ENCODE data around the gene S100A14. TPM values are rescaled to one million over a fixed set of nuclear protein-coding genes. Genes with fewer than 3 reads are reported as not detected.
A peak's percentile ranks its signal among the peaks of the same experiment; 100 is the strongest.

S100A14 gene
- total RNA-seq, 1 experiment from 2014 or later: 624 TPM

- ChIA-PET POLR2A (interaction anchor here (0.6 to 1.2 kb wide), 2 partner anchors 62 to 82 kb away, joined by 3 to 5 read pairs; no protein-coding TSS in a partner anchor), CTCF (interaction anchor here (0.6 to 3.1 kb wide), 12 partner anchors 28 to 62 kb away, joined by 3 to 25 read pairs (median 4); partner anchors contain the start of genes CHTOP, S100A1, S100A13 and S100A14)
- H3K27me3 Mint-ChIP-seq (ENCODE audit: insufficient read depth, unreplicated experiment): no peaks in the 10 kb centered on the region
- Histone ChIP-seq H3K4me3 (ENCODE audit: low read depth, low read length) (no peak overlapping the region), H3K4me1 (peaks cover 58% of the 10 kb centered on the region), H3K27me3 (replicated peaks; ENCODE audit: control insufficient read depth, insufficient read depth, low read length) (no peaks in the 10 kb centered on the region), H3K36me3 (ENCODE audit: control insufficient read depth, insufficient read depth, low read length) (no peaks in the 10 kb centered on the region), H3K9me3 (no peaks in the 10 kb centered on the region)
- intact Hi-C loops (cut with micrococcal nuclease; ENCODE audit: unreplicated experiment): loop anchor here (1.0 to 2.0 kb wide), 2 partner anchors 45 to 54 kb away; partner anchors contain the start of gene S100A13
- H3K4me3 Mint-ChIP-seq (ENCODE audit: unreplicated experiment): no peak overlapping the region
- TF ChIP-seq CTCF (IDR thresholded peaks at IDR 0.05; ENCODE audit: insufficient read depth in 1 of 2, low read depth in 1 of 2, low read length in 1 of 2, severe bottlenecking in 1 of 2, unreplicated experiment in 1 of 2): peak in 1 of 2 experiments; percentile 70
- H3K27ac Mint-ChIP-seq (ENCODE audit: unreplicated experiment): peak overlapping the region; percentile 29
- DNase-seq: peak; percentile 63 to 69
- H3K9me3 Mint-ChIP-seq (ENCODE audit: unreplicated experiment): no peaks in the 10 kb centered on the region
- peaks cover 65% of the 10 kb centered on the region for H3K4me1 Mint-ChIP-seq (ENCODE audit: low read depth, unreplicated experiment)
- H3K36me3 Mint-ChIP-seq (ENCODE audit: insufficient read depth, unreplicated experiment): peaks cover 23% of the 10 kb centered on the region
- BruUV-seq (replicated peaks): no TSS peak
Observed at GRCh38 chr1:153572569-153573015, 43.5 kb downstream of the S100A14 start.

GRCh38 chr1:153571706-153572105, 44.4 kb downstream of the S100A14 start:
- no TSS peak for BruUV-seq (replicated peaks)
- peaks cover 15% of the 10 kb centered on the region for H3K36me3 Mint-ChIP-seq (ENCODE audit: insufficient read depth, unreplicated experiment)
- no peak for DNase-seq
- H3K4me3 Mint-ChIP-seq (ENCODE audit: unreplicated experiment): no peak overlapping the region
- ChIA-PET CTCF (interaction anchor here (0.6 to 3.1 kb wide), 9 partner anchors 27 to 61 kb away, joined by 3 to 25 read pairs (median 4); partner anchors contain the start of genes S100A1, S100A13, S100A14 and S100A16), POLR2A (interaction anchor here (1.1 to 1.7 kb wide), 3 partner anchors 44 to 63 kb away, joined by 3 to 6 read pairs (median 4); partner anchors contain the start of genes S100A13 and S100A14)
- intact Hi-C loops (cut with micrococcal nuclease; ENCODE audit: unreplicated experiment): loop anchor here (1.0 to 2.0 kb wide), 2 partner anchors 46 to 55 kb away; partner anchors contain the start of gene S100A13
- Histone ChIP-seq H3K9me3 (no peaks in the 10 kb centered on the region), H3K4me3 (ENCODE audit: low read depth, low read length) (no peak overlapping the region), H3K27me3 (replicated peaks; ENCODE audit: control insufficient read depth, insufficient read depth, low read length) (no peaks in the 10 kb centered on the region), H3K4me1 (peaks cover 58% of the 10 kb centered on the region), H3K36me3 (ENCODE audit: control insufficient read depth, insufficient read depth, low read length) (no peaks in the 10 kb centered on the region)
- H3K27me3 Mint-ChIP-seq (ENCODE audit: insufficient read depth, unreplicated experiment): no peaks in the 10 kb centered on the region
- TF ChIP-seq CTCF (IDR thresholded peaks at IDR 0.05; ENCODE audit: insufficient read depth in 1 of 2, low read depth in 1 of 2, low read length in 1 of 2, severe bottlenecking in 1 of 2, unreplicated experiment in 1 of 2): no peak
- peak overlapping the region; percentile 29 for H3K27ac Mint-ChIP-seq (ENCODE audit: unreplicated experiment)
- no peaks in the 10 kb centered on the region for H3K9me3 Mint-ChIP-seq (ENCODE audit: unreplicated experiment)
- H3K4me1 Mint-ChIP-seq (ENCODE audit: low read depth, unreplicated experiment): peaks cover 65% of the 10 kb centered on the region

- CTCF ChIA-PET: interaction anchor here (0.6 to 3.1 kb wide), 8 partner anchors 19 to 75 kb away, joined by 3 to 25 read pairs (median 4); partner anchors contain the start of genes S100A13 and S100A14
- H3K36me3 Mint-ChIP-seq (ENCODE audit: insufficient read depth, unreplicated experiment): peaks cover 15% of the 10 kb centered on the region
Observed at GRCh38 chr1:153570874-153571273, 45.3 kb downstream of the S100A14 start.

More at GRCh38 chr1:153570874-153571273, 45.3 kb downstream of the S100A14 start:
- no TSS peak for BruUV-seq (replicated peaks)
- Histone ChIP-seq H3K4me3 (ENCODE audit: low read depth, low read length) (no peak overlapping the region), H3K36me3 (ENCODE audit: control insufficient read depth, insufficient read depth, low read length) (no peaks in the 10 kb centered on the region), H3K9me3 (no peaks in the 10 kb centered on the region), H3K27me3 (replicated peaks; ENCODE audit: control insufficient read depth, insufficient read depth, low read length) (no peaks in the 10 kb centered on the region), H3K4me1 (peaks cover 58% of the 10 kb centered on the region)
- no peak overlapping the region for H3K4me3 Mint-ChIP-seq (ENCODE audit: unreplicated experiment)
- no peak for TF ChIP-seq CTCF (IDR thresholded peaks at IDR 0.05; ENCODE audit: insufficient read depth in 1 of 2, low read depth in 1 of 2, low read length in 1 of 2, severe bottlenecking in 1 of 2, unreplicated experiment in 1 of 2)
- H3K27ac Mint-ChIP-seq (ENCODE audit: unreplicated experiment): peak overlapping the region; percentile 30
- no peaks in the 10 kb centered on the region for H3K27me3 Mint-ChIP-seq (ENCODE audit: insufficient read depth, unreplicated experiment)
- intact Hi-C loops (cut with micrococcal nuclease; ENCODE audit: unreplicated experiment): no loop called here
- peaks cover 65% of the 10 kb centered on the region for H3K4me1 Mint-ChIP-seq (ENCODE audit: low read depth, unreplicated experiment)
- peak; percentile 44 to 63 for DNase-seq
- no peaks in the 10 kb centered on the region for H3K9me3 Mint-ChIP-seq (ENCODE audit: unreplicated experiment)
- POLR2A ChIA-PET: interaction anchor here (0.7 to 1.7 kb wide), 4 partner anchors 42 to 63 kb away, joined by 4 to 12 read pairs (median 5); partner anchors contain the start of genes CHTOP, S100A13, S100A14 and S100A16

Data from Caco-2 (cell line).